Stimulated activated CD8-positive, alpha-beta memory T cell treated with anti-CD3 and anti-CD28 coated beads, Interleukin-2, amount 100 ng/mL, for 1 hour (primary cell): ENCODE results near the gene NET1.

Source experiments
- DNase-seq, 2 donors: peaks; one replicate each; pipeline ENCODE4 v3.0.0-alpha.2; 2020; ENCODE audit warnings: low read depth in 2 of 2

The NET1 gene

DNA sequence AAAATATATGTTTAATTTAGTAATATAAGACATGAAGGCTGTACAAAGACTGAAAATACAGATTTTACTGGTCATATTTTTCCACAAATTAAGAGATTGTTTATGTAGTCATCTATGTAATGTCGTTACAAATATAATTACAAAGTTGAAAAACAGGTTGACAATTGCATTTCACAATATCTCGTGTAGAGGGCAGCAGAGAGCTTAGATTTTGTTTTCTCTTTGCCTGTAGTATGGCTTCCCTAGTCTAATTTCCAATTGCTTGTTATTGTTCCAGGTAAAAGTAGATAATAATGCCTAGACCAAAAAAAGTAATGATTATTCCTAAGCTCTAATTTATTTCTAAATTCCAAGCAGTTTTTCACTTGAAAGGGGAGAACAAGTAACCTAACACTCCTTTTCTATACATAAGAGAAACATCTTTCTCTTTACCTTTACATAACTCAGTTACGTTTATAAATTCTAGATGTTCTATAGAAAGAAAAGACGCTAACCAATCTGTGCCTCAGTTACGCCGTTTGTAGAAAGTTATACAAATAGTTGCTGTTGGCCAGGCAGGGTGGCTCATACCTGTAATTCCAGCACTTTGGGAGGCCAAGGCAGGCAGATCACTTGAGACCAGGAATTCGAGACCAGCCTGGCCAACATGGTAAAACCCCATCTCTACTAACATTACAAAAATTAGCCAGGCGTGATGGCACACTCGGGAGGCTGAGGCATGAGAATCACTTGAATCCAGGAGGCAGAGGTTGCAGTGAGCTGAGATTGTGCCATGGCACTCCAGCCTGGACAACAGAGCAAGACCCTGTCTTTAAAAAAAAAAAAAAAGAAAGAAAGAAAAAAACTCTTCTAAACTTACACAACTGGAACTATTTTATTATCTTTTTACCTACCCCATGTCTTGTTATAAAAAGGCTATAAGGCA lies 30.0 kb downstream of the NET1 start:
- DNase-seq: no peak

DNA sequence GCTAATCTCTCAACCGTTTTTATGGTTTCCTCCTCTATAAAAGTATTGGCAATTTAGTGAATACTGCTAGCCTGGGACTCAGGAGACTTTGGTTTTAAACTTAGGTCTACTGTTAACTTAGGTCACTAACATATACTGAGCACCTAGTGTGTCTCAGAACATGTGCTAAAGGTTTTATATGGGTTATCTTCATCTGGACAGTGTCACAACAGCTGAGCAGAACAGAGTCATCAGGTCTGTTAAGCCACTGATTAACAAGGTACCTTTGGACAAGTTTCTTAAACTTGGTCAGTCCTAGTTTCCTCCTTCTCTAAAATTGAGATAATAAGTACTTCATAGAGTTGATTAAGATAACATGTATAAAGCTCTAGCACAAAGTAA lies 30.6 kb downstream of the NET1 start:
- DNase-seq: no peak

DNA sequence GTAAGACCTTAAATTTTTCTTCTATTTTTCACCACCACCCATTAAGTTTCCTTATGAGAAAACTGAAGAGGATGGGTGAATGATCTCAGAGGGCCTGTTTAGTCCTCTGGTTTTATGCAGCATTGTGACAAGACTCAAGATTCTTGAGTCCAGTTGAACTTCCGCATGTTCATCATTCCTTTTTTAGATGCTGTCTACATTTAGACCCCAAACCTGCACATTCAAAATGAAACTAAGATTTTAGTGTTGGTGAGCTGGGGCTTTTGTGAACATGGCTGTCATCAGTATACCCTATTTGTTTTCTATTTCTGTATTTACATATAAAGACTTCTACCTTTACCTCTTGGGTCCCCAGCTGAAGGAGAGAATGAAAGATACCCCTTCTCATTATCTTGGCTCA lies 31.1 kb downstream of the NET1 start:
- no peak for DNase-seq

DNA sequence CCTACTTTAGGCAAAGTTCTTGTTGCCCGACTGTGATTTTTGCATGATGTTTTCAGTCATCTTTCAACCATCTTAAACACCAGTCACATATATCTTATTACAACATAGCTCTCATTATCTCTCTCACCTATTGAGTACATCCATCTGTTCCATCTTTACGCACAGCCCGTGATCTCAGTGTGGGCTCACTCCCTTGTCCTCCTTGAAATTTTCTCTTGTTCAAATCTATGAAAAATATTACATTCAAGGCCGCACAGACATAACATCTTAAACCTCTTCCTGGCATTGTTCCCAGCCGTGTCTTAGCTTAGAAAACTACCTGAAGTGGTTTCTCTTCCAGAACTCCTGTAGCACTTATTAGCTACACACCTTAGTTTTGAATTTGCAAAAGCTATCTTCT lies 32.6 kb downstream of the NET1 start:
- no peak for DNase-seq

DNA sequence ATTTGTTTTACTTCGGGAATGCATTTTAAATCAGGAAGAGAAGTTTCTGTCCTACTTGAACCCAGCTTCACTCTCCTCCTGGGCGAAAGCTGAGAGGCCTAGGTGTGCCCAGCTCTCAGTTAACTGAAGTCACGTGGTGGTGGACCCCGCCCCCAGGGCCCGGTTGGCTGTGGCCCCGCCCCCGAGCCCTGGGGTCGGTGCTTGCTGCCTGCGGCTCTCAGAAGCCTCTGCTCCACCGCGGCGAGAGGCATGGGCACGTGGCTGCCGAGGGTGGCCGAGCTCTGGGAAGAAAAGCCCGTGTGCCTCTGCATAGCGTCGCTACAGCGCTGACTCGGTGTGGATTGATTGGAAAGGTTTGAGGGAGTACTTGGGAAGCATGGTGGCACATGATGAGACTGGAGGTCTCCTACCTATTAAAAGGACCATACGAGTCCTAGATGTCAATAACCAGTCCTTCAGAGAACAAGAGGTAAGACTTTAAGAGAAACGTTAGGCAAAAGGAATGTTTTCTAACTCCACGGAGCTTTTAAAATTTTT lies 34.1 kb downstream of the NET1 start:
- DNase-seq: peak; percentile 20 to 60

DNA sequence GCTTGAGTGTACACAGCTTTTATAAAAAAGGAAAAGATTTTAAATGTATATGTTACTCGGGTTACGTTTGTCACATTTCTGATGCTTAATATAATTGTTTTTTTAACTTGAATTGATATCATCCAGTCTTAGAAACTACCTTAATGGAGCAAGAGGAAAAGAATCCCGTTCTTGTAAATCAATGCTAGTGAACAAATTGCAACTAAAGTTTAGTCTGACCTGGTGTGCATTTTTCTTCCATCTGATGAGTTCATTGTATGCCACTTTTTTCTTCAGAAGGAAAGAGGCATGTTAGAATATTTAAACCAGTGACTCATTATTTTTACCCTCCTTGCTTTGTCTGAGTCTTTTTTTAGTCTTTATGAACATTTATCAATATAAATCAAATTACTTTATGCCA lies 34.7 kb downstream of the NET1 start:
- no peak for DNase-seq

DNA sequence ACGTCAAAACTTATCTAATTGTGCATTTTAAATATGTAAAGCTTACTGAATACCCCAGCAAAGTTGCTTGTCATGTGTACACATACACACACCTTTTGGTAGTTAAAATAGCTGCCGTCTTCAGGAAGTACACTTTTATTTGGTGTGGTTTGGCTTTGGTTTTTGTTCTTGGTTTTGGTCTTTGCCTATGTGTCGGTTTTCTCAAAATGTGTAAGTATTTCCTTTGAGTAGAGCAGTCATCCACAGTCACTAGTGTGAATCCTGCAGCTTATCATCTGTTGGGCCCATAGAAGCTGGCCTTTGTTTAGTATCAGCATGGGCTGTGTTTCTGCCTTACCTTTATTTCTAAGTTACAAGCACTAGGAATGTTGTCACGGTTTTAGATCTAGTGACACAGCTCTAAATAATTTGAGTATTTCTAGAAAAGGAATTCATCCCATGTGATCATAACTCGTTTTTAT lies 35.3 kb downstream of the NET1 start:
- no peak for DNase-seq

DNA sequence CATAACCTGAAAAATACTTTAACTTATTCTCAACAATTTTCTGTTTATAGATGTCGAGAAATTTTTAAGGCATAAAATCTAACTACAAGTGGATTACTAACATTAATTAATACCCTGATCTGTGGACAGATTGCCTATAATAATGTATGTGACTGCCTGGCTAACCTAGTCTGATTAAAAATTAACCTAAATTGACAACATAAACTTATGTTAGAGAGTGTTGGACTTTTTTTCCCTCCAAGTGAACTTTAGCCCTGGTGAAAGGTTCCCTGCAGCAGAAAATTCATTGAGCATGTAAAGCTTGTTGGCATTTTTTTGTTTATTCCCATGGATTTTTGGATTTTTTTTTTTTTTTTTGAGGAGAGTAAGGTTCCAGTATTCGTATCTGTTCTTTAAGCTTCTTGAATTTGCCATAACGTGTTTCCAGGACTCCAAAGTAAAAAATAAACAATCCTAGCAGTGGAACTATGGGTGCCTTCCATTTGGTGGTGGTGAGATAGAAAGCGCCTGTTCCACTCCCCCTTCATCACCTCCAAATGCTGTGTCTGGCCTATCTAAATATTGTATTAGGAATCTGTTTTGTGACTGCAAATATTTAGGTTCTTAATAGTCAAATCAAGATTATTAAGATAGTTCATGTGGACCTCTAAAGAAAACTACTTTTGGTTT lies 36.1 kb downstream of the NET1 start:
- DNase-seq: no peak

DNA sequence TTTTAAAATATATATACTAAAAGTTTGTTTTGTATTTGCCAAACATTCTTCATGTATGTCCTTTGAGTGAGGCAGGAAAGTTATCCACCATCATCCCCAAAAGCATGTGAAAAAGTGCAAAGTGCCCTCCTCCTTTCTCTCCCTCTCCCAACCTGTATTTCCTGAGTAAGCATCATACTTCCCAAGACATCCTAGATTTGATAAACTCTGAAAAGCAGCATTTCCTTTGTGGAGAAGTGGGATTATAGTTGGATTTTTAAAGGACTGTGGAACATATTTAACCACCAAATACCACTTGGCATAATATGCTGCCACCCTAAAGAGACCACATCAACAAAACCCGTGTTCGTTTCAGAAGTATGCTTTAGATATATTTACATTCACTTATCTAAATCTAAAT lies 36.9 kb downstream of the NET1 start:
- DNase-seq: no peak

DNA sequence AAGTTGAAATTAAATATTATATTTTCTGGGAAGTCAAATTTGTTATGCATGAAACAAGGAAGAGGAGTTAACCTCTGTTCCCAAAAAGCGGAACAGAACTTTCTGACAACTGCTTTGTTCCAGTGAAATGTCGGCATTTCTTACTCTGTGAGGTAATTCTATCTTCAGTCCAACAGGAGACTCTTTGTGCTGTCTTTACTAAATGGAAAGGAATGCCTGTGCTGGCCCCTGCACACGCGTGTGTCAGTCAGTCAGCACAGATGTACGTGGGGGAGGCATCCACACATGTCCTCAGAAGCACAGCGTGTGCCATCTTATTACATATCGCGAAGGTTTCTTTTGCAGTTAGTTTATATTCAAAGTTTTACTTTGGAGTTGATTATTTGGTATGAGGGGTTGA lies 37.5 kb downstream of the NET1 start:
- no peak for DNase-seq

DNA sequence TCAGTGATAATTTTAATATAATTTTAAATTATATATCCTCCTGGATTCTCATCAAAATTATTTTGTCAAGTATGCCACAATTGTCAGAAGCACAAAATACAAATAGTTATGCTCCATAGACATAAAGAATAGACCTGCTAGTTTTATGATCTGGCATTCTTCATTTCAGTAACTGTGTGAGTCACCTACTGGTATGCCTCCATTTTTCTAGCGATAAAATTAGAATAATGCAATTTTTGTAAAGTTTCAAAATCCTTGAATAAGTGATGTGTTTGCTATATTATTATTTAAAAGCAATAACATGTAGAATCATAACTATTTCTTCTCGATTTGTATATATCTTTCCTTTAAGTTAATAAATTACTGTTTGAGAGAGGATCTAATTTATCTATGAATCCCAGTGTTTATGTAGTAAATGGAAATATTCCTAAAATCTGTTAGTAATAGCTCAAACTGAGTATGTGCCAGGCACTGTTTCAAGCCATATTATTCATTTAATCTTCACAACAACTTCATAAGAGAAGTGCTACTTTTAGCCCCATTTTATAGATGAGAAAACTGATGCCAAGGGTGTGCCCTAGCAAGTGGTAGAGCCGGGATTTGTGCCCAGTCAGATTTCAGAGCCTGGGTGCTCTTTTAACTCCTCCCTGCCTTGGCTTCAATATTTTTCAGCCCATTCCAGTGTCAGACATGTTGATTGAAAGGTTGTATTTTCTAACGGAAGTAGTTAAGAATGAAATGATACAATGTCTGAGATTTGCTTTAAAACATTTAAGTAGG lies 38.4 kb downstream of the NET1 start:
- no peak for DNase-seq

DNA sequence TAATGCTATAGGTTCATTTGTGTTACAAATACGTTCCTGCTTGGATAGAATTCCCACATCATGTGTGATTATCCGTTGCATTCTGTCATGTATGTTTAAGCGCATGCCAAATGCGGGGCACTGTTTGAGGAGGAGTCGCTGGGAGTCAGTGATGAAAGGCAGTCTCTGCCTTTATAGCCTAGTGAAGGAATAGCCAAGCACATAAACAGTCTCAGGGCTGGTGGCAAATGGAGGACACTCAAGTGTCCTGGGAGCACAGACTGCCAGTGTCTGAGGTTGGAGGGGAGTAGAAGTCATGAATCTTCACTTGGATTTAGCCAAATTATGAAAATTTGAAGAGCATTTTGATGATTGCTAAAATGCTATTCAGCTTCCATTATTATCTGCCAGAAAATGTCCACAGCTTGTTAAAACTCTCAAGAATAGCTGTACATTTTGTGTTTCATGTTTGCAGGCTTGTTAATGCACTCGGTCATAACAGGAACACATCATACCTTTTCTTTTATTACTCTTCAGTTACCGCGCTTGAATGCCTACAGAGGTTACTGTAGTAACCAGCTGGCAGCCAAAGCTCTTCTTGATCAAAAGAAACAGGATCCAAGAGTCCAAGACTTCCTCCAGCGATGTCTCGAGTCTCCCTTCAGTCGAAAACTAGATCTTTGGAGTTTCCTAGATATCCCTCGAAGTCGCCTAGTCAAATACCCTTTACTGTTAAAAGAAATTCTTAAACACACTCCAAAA lies 41.6 kb downstream of the NET1 start:
- no peak for DNase-seq

DNA sequence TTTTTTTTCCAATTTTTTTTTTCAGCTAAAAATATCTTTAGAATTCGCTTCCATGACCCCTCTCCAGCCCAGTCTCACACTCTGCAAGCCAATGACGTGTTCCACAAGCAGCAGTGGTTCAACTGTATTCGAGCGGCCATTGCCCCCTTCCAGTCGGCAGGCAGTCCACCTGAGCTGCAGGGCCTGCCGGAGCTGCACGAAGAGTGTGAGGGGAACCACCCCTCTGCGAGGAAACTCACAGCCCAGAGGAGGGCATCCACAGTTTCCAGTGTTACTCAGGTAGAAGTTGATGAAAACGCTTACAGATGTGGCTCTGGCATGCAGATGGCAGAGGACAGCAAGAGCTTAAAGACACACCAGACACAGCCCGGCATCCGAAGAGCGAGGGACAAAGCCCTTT lies 44.2 kb downstream of the NET1 start:
- DNase-seq: no peak

DNA sequence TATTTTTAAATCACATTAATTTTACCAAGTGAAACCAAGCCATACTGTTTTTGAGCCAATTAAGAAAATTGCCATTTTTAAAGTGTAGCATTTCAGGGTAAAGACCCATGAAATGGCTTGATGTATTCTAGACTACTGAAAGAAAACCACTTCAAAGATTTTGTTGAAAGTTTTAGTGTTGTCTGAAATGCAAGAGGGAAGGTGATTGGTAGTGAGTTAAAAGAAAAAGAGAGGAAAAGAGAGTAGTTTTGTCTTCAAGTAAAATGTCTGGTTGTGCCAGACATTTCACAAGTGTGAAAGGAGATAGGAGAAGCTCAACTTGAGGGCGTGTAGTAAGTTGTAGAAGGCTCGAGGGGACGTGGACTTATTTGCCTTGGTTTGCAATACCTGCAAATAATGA lies 45.4 kb downstream of the NET1 start:
- no peak for DNase-seq

DNA sequence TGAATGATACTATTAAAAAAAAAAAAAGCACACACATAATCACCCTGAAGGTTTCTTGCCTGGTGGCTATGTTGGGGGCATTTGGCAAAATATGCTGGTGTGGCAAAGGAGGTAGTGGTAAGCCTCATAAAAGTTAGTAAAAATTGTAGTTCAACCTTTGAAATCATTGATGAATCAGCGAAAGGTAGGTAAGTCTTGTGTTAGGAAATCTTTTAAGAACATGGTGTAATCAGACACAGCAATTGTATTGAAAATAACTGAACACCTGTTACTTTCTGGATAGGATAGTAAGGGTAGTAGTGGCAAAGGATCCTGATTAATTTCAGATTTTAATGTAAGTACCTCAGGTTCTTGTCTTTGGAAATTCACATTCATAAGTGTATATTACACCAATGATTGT lies 46.1 kb downstream of the NET1 start:
- DNase-seq: no peak

DNA sequence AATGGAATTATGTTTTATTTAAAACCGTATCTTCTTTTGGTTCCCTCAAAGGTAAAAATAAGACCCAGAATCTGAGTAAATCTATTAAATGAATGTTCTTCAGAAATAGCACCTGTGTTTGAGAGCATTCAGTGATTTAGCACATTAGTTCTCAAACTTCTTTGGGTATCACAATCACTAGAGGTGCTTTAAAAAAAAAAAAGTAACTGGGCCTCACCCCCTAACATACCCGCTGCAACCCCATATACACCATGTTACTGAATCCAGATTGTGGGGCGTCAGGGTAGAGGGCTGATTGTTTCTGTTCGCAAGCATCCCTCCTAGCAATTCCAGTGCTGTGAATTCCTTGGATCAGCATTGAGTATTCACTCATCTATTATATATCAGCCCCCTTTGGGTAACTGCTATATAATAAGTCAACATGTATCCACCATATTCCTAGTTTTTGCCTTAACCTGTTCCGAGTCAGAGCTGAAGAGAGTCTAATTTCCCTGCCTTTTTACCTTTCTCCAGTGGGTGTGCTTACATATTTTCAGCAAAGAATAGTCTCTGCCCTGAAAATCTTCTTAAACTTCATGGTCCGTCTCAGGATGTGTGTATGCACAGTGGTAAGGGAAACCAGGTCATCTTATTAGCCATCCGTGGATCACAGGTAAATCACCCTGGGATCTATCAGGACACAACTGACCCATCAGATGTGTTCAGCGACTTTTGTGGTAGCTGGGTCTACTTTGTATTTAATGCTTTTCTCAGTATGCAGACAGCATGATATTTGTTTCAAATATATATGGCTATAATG lies 46.8 kb downstream of the NET1 start:
- DNase-seq: no peak

DNA sequence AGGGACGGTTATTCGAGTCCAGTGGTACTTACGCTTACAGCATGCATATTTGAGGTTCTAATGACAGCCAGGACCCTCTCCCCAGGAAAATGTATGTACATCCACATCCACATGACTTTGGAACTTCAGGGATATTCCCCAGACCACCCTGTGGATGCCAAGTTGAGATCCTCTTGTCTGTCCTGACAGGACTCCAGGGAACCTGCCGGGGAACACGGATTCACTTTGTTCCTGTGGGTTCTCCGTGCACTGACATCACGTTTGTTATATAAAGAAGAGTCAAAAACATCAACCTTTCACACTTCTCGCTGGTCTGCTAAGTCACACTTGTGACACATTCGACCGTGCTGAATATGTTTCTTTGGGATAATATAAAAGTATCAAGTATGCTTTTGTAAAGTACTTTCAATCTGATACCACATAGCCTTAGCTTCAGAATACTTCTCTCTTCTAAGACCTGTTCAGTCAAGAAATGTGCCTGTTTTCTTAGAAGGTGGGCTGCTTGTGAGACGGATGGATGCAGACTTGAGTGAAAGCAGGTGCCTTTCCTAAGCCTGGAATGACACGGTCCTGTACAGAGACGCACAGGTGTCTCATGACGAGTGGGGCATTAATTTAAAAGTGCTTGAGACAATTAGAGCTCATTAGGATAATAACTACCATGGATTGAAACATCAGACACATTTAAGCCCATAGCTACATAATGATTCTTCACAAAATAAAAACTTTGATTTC lies 48.3 kb downstream of the NET1 start:
- no peak for DNase-seq

DNA sequence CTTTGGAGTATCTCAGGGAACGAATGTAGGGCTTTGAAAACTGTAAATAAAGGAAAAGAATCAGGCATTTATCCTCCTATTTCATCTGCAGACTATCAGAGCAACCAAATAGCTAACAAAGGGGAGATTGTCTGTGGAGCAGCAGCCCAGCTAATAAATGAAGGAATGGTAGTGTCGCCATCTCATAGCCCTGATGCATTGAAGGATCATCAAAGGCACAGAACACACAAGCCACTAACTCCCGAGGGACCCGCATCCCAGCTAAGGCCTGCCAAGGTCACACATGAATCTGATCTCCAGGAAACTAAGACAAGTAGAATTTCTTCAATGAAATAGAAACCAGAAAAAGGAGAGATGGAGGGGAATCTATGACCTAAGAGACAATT lies 48.8 kb downstream of the NET1 start:
- DNase-seq: no peak

DNA sequence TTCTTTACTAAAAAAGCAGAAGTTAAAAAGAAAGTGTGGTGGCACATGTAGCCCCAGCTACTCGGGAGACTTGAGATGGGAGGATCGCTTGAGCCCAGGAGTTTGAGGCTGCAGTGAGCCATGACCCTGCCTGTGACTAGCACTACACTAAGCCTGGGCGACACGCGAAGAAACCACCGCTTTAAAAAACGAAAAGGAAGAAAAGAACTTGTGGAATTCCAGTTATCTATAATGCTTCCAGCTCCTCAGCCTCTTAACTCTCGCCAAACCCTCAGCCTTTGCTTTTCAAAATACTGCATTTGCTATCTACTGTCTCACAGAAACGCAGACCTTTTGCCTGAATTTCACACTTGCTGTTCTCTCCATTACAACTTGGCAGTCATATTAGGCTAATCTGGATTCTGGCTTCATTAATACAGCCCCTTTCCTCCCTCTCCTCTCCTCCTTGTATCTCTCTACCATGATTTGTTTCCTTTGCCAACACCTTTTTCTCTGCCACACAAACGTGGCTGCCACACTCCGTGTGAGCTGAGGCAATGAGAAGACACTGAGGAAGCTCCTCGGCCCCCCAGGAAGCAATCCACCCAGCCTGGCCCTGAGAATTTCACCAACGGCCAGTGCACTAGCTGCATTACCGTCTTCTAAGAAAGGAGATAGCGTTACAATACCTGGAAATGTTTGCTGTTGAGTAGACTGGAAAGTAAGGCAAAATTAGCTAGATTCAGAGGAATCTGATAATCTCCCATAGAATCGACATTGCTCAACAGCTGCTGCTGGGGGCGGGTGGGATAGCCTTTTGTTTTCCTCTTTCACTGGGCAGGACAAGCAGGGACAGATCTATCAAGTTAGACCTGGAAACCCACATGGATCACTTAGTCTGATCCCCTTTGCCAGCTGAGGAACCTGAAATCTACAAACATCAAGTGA lies 49.8 kb downstream of the NET1 start:
- DNase-seq: no peak
